ENCODE results near the gene CD33.

The CD33 gene

DNA sequence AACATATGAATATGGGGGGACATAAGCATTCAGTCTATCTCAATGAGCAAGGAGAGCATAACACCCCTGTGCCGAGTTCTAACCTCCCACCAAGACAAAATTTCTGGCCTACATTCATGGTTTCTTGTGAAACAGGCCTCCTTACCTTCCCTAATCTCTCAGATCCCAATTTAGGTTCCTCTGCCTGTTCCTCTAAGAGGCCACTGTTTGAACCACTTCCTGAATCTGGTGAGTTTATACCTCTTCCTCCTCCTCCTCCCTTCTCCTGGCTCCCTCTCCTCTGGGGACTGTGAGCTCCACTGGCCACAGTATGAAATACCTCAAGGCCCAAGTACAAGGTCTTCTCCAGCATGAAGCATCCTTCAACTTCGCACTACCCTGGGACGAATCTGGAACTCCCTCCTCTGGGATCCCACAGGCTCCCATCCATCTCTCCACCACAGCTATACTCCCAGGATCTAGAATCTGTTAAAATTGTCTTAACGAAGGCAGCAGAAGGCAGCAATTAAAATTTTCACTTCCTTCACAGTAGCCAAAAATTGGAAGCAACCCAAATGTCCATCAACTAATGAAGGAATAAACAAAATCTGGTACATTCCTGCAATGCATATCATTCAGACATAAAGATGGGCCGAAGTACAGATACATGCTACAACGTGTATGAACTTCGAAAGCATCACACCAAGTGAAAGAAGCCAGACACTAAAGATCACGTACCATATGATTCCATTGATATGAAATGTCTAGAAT, 18.2 kb downstream of the CD33 start:
- DNase-seq (ENCODE audit: low read depth), result peak; percentile 64
- H3K4me3 ChIP-seq (ENCODE audit: low read depth, low read length), result no peak overlapping the region
- TF ChIP-seq CTCF (IDR thresholded peaks at IDR 0.05; ENCODE audit: low read depth, low read length), result no peak
- no peak for TF ChIP-seq MAX (IDR thresholded peaks at IDR 0.05; ENCODE audit: low read depth, low read length)
- no peak for TF ChIP-seq POLR2A (IDR thresholded peaks at IDR 0.05; ENCODE audit: extremely low read depth, insufficient read length)
- no peak for TF ChIP-seq MYC (IDR thresholded peaks at IDR 0.05; ENCODE audit: low read depth, low read length)

GRCh38 chr19:51246164-51246552, 21.3 kb downstream of the CD33 start:
- no peak overlapping the region for H3K4me3 ChIP-seq (ENCODE audit: low read depth, low read length)
- TF ChIP-seq MYC (IDR thresholded peaks at IDR 0.05; ENCODE audit: low read depth, low read length) (peak; percentile 42), MAX (IDR thresholded peaks at IDR 0.05; ENCODE audit: low read depth, low read length) (peak; percentile 64), POLR2A (IDR thresholded peaks at IDR 0.05; ENCODE audit: extremely low read depth, insufficient read length) (no peak)
- peak; percentile 96 for DNase-seq (ENCODE audit: low read depth)

GRCh38 chr19:51247972-51248590, 23.2 kb downstream of the CD33 start:
- no peak for DNase-seq (ENCODE audit: low read depth)

DNA sequence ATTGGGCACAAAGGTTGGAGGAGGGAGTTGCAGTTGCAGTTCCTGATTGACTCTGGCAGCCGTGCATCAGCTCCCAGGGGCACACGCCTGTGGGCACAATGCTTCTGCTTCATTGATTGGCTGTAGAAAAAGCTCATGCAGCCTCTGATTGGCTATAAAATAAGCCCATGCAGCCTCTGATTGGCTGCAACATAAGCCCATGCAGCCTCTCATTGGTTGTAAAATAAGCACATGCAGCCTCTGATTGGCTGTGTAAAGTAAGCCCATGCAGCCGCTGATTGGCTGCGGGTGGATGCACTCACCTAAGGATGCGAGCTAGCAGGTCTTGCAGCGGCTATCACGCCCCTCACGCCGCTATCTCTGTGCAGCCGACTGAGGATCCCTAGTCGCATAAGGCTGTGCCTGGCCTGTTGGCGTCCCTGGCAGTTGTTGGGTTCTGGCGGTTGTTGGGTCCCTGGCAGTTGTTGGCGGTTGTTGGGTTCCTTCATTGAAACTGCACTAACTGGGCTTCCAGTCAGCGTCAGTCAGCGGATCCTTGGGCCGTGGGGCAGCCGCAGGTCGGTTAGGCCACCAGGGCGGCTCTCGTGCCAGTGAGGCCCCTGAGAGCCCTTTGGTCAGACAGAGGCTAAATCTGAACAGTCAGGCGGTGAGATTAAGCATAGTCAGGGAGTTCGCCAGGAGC, 26.0 kb downstream of the CD33 start, which contains the start of gene SIGLECL1:
Gene SIGLECL1, plus strand, starts transcription at position 295 of the 682 bp plus-strand sequence. CDS start 12,993 bp downstream, outside the sequence.
- H3K4me3 ChIP-seq (ENCODE audit: low read depth, low read length), result no peak within 1 kb of the TSS
- TF ChIP-seq CTCF (IDR thresholded peaks at IDR 0.05; ENCODE audit: low read depth, low read length) (no peak), POLR2A (IDR thresholded peaks at IDR 0.05; ENCODE audit: extremely low read depth, insufficient read length) (no peak), MYC (IDR thresholded peaks at IDR 0.05; ENCODE audit: low read depth, low read length) (no peak), MAX (IDR thresholded peaks at IDR 0.05; ENCODE audit: low read depth, low read length) (no peak)
- no peak for DNase-seq (ENCODE audit: low read depth)

More at GRCh38 chr19:51247972-51248590, 23.2 kb downstream of the CD33 start:
- no peak overlapping the region for H3K4me3 ChIP-seq (ENCODE audit: low read depth, low read length)
- no peak for TF ChIP-seq MAX (IDR thresholded peaks at IDR 0.05; ENCODE audit: low read depth, low read length)
- no peak for TF ChIP-seq MYC (IDR thresholded peaks at IDR 0.05; ENCODE audit: low read depth, low read length)
- TF ChIP-seq POLR2A (IDR thresholded peaks at IDR 0.05; ENCODE audit: extremely low read depth, insufficient read length), result no peak
- no peak for TF ChIP-seq CTCF (IDR thresholded peaks at IDR 0.05; ENCODE audit: low read depth, low read length)

DNA sequence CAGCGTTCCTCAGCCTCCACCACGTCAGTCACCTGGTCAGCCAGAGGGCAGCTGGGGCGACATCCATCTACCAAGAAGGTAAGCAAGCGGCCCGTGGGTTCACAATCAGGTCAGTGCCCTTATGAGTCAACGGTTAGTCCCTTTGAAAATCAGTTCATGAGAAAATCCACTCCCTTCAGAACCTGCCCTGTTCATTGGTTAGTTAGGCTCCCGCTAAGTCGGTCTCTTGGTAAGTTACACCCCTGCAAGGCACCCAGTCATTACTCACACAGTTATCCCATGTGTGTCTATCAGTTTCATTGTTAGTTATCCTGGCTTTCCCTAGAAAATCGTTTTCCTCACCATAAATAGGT, 26.6 kb downstream of the CD33 start:
- TF ChIP-seq CTCF (IDR thresholded peaks at IDR 0.05; ENCODE audit: low read depth, low read length) (no peak), POLR2A (IDR thresholded peaks at IDR 0.05; ENCODE audit: extremely low read depth, insufficient read length) (no peak), MAX (IDR thresholded peaks at IDR 0.05; ENCODE audit: low read depth, low read length) (no peak), MYC (IDR thresholded peaks at IDR 0.05; ENCODE audit: low read depth, low read length) (no peak)
- H3K4me3 ChIP-seq (ENCODE audit: low read depth, low read length), result no peak overlapping the region
- DNase-seq (ENCODE audit: low read depth), result no peak

All from NB4 (cell line).